H9 (cell line): ENCODE data around the gene SRGN. TPM values are rescaled to one million over a fixed set of nuclear protein-coding genes. Genes with fewer than 3 reads are reported as not detected.

Experiments used
- DNase-seq: peaks from one replicate; pipeline ENCODE4 v3.0.0-alpha.2; 2017
- H2AFZ ChIP-seq: one replicate; pipeline ENCODE4 v1.6.1; 2013; ENCODE audit warnings: mild to moderate bottlenecking, low read length, control low read depth, moderate library complexity
- H2AK5ac ChIP-seq: 2 replicates; pipeline ENCODE4 v1.6.1; 2013; ENCODE audit warnings: low read length, control low read depth, mixed read lengths; ENCODE audit not compliant: insufficient read length
- H2BK120ac ChIP-seq: one replicate; pipeline ENCODE4 v1.6.1; 2013; ENCODE audit warnings: low read depth, mild to moderate bottlenecking, low read length, control low read depth, inconsistent platforms; ENCODE audit not compliant: poor library complexity, severe bottlenecking
- H2BK12ac ChIP-seq: 2 replicates; pipeline ENCODE4 v1.6.1; 2013; ENCODE audit warnings: low read length, control low read depth, mixed read lengths, low read depth; ENCODE audit not compliant: insufficient read length
- H2BK15ac ChIP-seq: 2 replicates; pipeline ENCODE4 v1.6.1; 2013; ENCODE audit warnings: low read depth, low read length, control low read depth
- H2BK20ac ChIP-seq: one replicate; pipeline ENCODE4 v1.6.1; 2013; ENCODE audit warnings: low read depth, mild to moderate bottlenecking, low read length, control low read depth, inconsistent platforms; ENCODE audit not compliant: poor library complexity, severe bottlenecking
- H2BK5ac ChIP-seq: 2 replicates; pipeline ENCODE4 v1.6.1; 2013; ENCODE audit warnings: low read length, control low read depth, mixed read lengths; ENCODE audit not compliant: insufficient read length
- H3K14ac ChIP-seq: 2 replicates; pipeline ENCODE4 v1.6.1; 2013; ENCODE audit warnings: low read length, control low read depth; ENCODE audit not compliant: insufficient read depth
- H3K18ac ChIP-seq: 2 replicates; pipeline ENCODE4 v1.6.1; 2013; ENCODE audit warnings: low read depth, mild to moderate bottlenecking, mixed read lengths, low read length, control low read depth; ENCODE audit not compliant: insufficient read length
- H3K23ac ChIP-seq: 2 replicates; pipeline ENCODE4 v1.6.1; 2013; ENCODE audit warnings: low read length, control low read depth, mixed read lengths, low read depth; ENCODE audit not compliant: insufficient read length
- H3K23me2 ChIP-seq: 2 replicates; pipeline ENCODE4 v1.6.1; 2013; ENCODE audit warnings: low read depth, mild to moderate bottlenecking, mixed read lengths, low read length, control low read depth; ENCODE audit not compliant: insufficient read length, poor library complexity, severe bottlenecking
- H3K27ac ChIP-seq: 2 replicates; pipeline ENCODE4 v1.5.1; 2013; ENCODE audit warnings: low read length, control low read depth, mixed read lengths, low read depth; ENCODE audit not compliant: insufficient read length
- H3K27me3 ChIP-seq: 2 replicates; pipeline ENCODE4 v1.6.1; 2013; ENCODE audit warnings: low read length, control low read depth, inconsistent platforms; ENCODE audit not compliant: insufficient read depth
- H3K4ac ChIP-seq: 2 replicates; pipeline ENCODE4 v1.6.1; 2013; ENCODE audit warnings: low read depth, mild to moderate bottlenecking, control low read depth, inconsistent platforms, low read length, moderate library complexity
- H3K4me1 ChIP-seq: 2 replicates; pipeline ENCODE4 v1.6.1; 2013; ENCODE audit warnings: low read length, control low read depth, inconsistent platforms; ENCODE audit not compliant: insufficient read depth
- H3K4me2 ChIP-seq: 2 replicates; pipeline ENCODE4 v1.6.1; 2013; ENCODE audit warnings: low read length, control low read depth, mixed read lengths; ENCODE audit not compliant: insufficient read length, insufficient read depth
- H3K56ac ChIP-seq: 2 replicates; pipeline ENCODE4 v1.6.1; 2013; ENCODE audit warnings: low read depth, mild to moderate bottlenecking, mixed read lengths, low read length, control low read depth; ENCODE audit not compliant: insufficient read length
- H3K79me1 ChIP-seq: 2 replicates; pipeline ENCODE4 v1.6.1; 2013; ENCODE audit warnings: low read depth, mild to moderate bottlenecking, moderate library complexity, low read length, control low read depth, inconsistent platforms; ENCODE audit not compliant: insufficient read depth, poor library complexity, severe bottlenecking
- H3K79me2 ChIP-seq: 2 replicates; pipeline ENCODE4 v1.6.1; 2013; ENCODE audit warnings: low read length, control low read depth, inconsistent platforms; ENCODE audit not compliant: insufficient read depth
- H3K9ac ChIP-seq: 2 replicates; pipeline ENCODE4 v1.6.1; 2013; ENCODE audit warnings: low read length, control low read depth, mixed read lengths; ENCODE audit not compliant: insufficient read length; ENCODE audit errors: extremely low read depth
- H3K9me3 ChIP-seq: one replicate; pipeline ENCODE4 v1.6.1; 2013; ENCODE audit warnings: low read depth, low read length, inconsistent platforms; ENCODE audit not compliant: control insufficient read depth
- H3T11ph ChIP-seq: one replicate; pipeline ENCODE4 v1.6.1; 2013; ENCODE audit warnings: mild to moderate bottlenecking, low read length, control low read depth, inconsistent platforms
- H4K20me1 ChIP-seq: one replicate; pipeline ENCODE4 v1.6.1; 2013; ENCODE audit not compliant: control insufficient read depth, insufficient read length, insufficient read depth
- H4K5ac ChIP-seq: 2 replicates; pipeline ENCODE4 v1.6.1; 2013; ENCODE audit warnings: low read depth, mild to moderate bottlenecking, mixed read lengths, low read length, control low read depth; ENCODE audit not compliant: insufficient read length
- H4K8ac ChIP-seq: replicated peaks from 2 replicates; pipeline ENCODE4 v1.6.1; 2013; ENCODE audit warnings: low read length, control low read depth, mixed read lengths, low read depth; ENCODE audit not compliant: insufficient read length
- H4K91ac ChIP-seq: 2 replicates; pipeline ENCODE4 v1.6.1; 2013; ENCODE audit warnings: low read depth, mild to moderate bottlenecking, moderate library complexity, mixed read lengths, low read length, control low read depth; ENCODE audit not compliant: insufficient read length
- H3K27ac Mint-ChIP-seq, 3 experiments: 2 replicates in 2 of 3; 3 replicates in 1 of 3; pipeline ENCODE4 v1.8.0; 2020 to 2021; ENCODE audit warnings: mixed read lengths in 3 of 3, mild to moderate bottlenecking in 1 of 3, moderate library complexity in 1 of 3
- H3K27me3 Mint-ChIP-seq: 2 replicates; pipeline ENCODE4 v1.8.0; 2021; ENCODE audit warnings: low read depth, mild to moderate bottlenecking, moderate library complexity, mixed read lengths
- H3K36me3 Mint-ChIP-seq, 3 experiments: 2 replicates in 2 of 3; 3 replicates in 1 of 3; pipeline ENCODE4 v1.8.0; 2020 to 2021; ENCODE audit warnings: low read depth in 3 of 3, mixed read lengths in 3 of 3; ENCODE audit not compliant: insufficient read depth in 1 of 3
- H3K4me1 Mint-ChIP-seq, 2 experiments: 2 replicates each; pipeline ENCODE4 v1.8.0; 2020; ENCODE audit warnings: mixed read lengths in 2 of 2
- H3K4me3 Mint-ChIP-seq, 2 experiments: 2 replicates in 1 of 2; 3 replicates in 1 of 2; pipeline ENCODE4 v1.8.0; 2020 to 2021; ENCODE audit warnings: mild to moderate bottlenecking in 2 of 2, mixed read lengths in 2 of 2, moderate library complexity in 1 of 2
- H3K9me3 Mint-ChIP-seq, 2 experiments: 2 replicates in 1 of 2; 3 replicates in 1 of 2; pipeline ENCODE4 v1.8.0; 2020; ENCODE audit warnings: mild to moderate bottlenecking in 2 of 2, mixed read lengths in 2 of 2, moderate library complexity in 1 of 2
- CTCF ChIP-seq: fragments of 200-600 bp; sonication (generic); conservative IDR thresholded peaks from 3 replicates; pipeline ENCODE4 v1.8.0; 2021; ENCODE audit warnings: antibody characterized with exemption, mild to moderate bottlenecking
- WGBS: extraction: QIAGEN DNeasy Blood & Tissue Kit; methylation state at CpG from one replicate; pipeline ENCODE4 v1.1.7; 2013; ENCODE audit warnings: missing lambda C conversion rate, low lambda C conversion rate, mixed read lengths; ENCODE audit not compliant: insufficient read length; ENCODE audit errors: extremely low coverage; 5-methylcytosine and 5-hydroxymethylcytosine counted together
- total RNA-seq: library from RNA; stranded (reverse); gene quantifications from 2 replicates; pipeline ENCODE4 v1.2.1, GENCODE V29; 2021

Gene SRGN
- total RNA-seq, 1 experiment from 2014 or later = not detected

- no peak overlapping the region for H2BK5ac ChIP-seq
- H4K20me1 ChIP-seq = no peaks in the 10 kb centered on the region
- H3K14ac ChIP-seq = no peak overlapping the region
- no peak overlapping the region for H2BK120ac ChIP-seq
- no peak overlapping the region for H3K4ac ChIP-seq
- H3K18ac ChIP-seq = no peak overlapping the region
- no peak overlapping the region for H3K4me2 ChIP-seq
- DNase-seq = no peak
- no peak overlapping the region for H3K23ac ChIP-seq
- Mint-ChIP-seq H3K4me1 (peaks cover 4 to 14% of the 10 kb centered on the region in 2 experiments), H3K9me3 (no peaks in the 10 kb centered on the region), H3K4me3 (no peak overlapping the region), H3K36me3 (no peaks in the 10 kb centered on the region), H3K27me3 (peaks cover 2% of the 10 kb centered on the region; the same call in 1 of the 2 replicates), H3K27ac (no peak overlapping the region; a peak in 1 of 7 replicates)
- no CpG with 5 or more reads among the region's 1 CpG for WGBS
- no peaks in the 10 kb centered on the region for H3K79me1 ChIP-seq
- H3K9ac ChIP-seq = no peak overlapping the region
- H2AFZ ChIP-seq = no peak overlapping the region
- H3K79me2 ChIP-seq = no peaks in the 10 kb centered on the region
- no peak overlapping the region for H3K56ac ChIP-seq
- TF ChIP-seq CTCF = no peak
- H2BK12ac ChIP-seq = no peak overlapping the region
- H2BK20ac ChIP-seq = no peak overlapping the region
- no peak overlapping the region for H2BK15ac ChIP-seq
- H4K8ac ChIP-seq = no peak overlapping the region
- no peaks in the 10 kb centered on the region for H3K27me3 ChIP-seq
- no peak overlapping the region for H3K27ac ChIP-seq
- no peaks in the 10 kb centered on the region for H3K23me2 ChIP-seq
- H3K4me1 ChIP-seq = peaks cover 2% of the 10 kb centered on the region; the same call in 1 of the 2 replicates
- H4K91ac ChIP-seq = no peak overlapping the region
- H4K5ac ChIP-seq = no peak overlapping the region
- H3K9me3 ChIP-seq = no peaks in the 10 kb centered on the region
- H2AK5ac ChIP-seq = no peak overlapping the region
- no peak overlapping the region for H3T11ph ChIP-seq
These were observed 17.3 kb downstream of the SRGN start for GRCh38 chr10:69104994-69105790.
